H9 (cell line): ENCODE results near the gene SOCS1. TPM values are rescaled to one million over a fixed set of nuclear protein-coding genes. Genes with fewer than 3 reads are reported as not detected.

Experiments used
- DNase-seq: peaks from one replicate; pipeline ENCODE4 v3.0.0-alpha.2; 2017
- H2AFZ ChIP-seq: one replicate; pipeline ENCODE4 v1.6.1; 2013; ENCODE audit warnings: mild to moderate bottlenecking, low read length, control low read depth, moderate library complexity
- H2AK5ac ChIP-seq: 2 replicates; pipeline ENCODE4 v1.6.1; 2013; ENCODE audit warnings: low read length, control low read depth, mixed read lengths; ENCODE audit not compliant: insufficient read length
- H2BK120ac ChIP-seq: one replicate; pipeline ENCODE4 v1.6.1; 2013; ENCODE audit warnings: low read depth, mild to moderate bottlenecking, low read length, control low read depth, inconsistent platforms; ENCODE audit not compliant: poor library complexity, severe bottlenecking
- H2BK12ac ChIP-seq: 2 replicates; pipeline ENCODE4 v1.6.1; 2013; ENCODE audit warnings: low read length, control low read depth, mixed read lengths, low read depth; ENCODE audit not compliant: insufficient read length
- H2BK15ac ChIP-seq: 2 replicates; pipeline ENCODE4 v1.6.1; 2013; ENCODE audit warnings: low read depth, low read length, control low read depth
- H2BK20ac ChIP-seq: one replicate; pipeline ENCODE4 v1.6.1; 2013; ENCODE audit warnings: low read depth, mild to moderate bottlenecking, low read length, control low read depth, inconsistent platforms; ENCODE audit not compliant: poor library complexity, severe bottlenecking
- H2BK5ac ChIP-seq: 2 replicates; pipeline ENCODE4 v1.6.1; 2013; ENCODE audit warnings: low read length, control low read depth, mixed read lengths; ENCODE audit not compliant: insufficient read length
- H3K14ac ChIP-seq: 2 replicates; pipeline ENCODE4 v1.6.1; 2013; ENCODE audit warnings: low read length, control low read depth; ENCODE audit not compliant: insufficient read depth
- H3K18ac ChIP-seq: 2 replicates; pipeline ENCODE4 v1.6.1; 2013; ENCODE audit warnings: low read depth, mild to moderate bottlenecking, mixed read lengths, low read length, control low read depth; ENCODE audit not compliant: insufficient read length
- H3K23ac ChIP-seq: 2 replicates; pipeline ENCODE4 v1.6.1; 2013; ENCODE audit warnings: low read length, control low read depth, mixed read lengths, low read depth; ENCODE audit not compliant: insufficient read length
- H3K23me2 ChIP-seq: 2 replicates; pipeline ENCODE4 v1.6.1; 2013; ENCODE audit warnings: low read depth, mild to moderate bottlenecking, mixed read lengths, low read length, control low read depth; ENCODE audit not compliant: insufficient read length, poor library complexity, severe bottlenecking
- H3K27ac ChIP-seq: 2 replicates; pipeline ENCODE4 v1.5.1; 2013; ENCODE audit warnings: low read length, control low read depth, mixed read lengths, low read depth; ENCODE audit not compliant: insufficient read length
- H3K27me3 ChIP-seq: 2 replicates; pipeline ENCODE4 v1.6.1; 2013; ENCODE audit warnings: low read length, control low read depth, inconsistent platforms; ENCODE audit not compliant: insufficient read depth
- H3K4ac ChIP-seq: 2 replicates; pipeline ENCODE4 v1.6.1; 2013; ENCODE audit warnings: low read depth, mild to moderate bottlenecking, control low read depth, inconsistent platforms, low read length, moderate library complexity
- H3K4me1 ChIP-seq: 2 replicates; pipeline ENCODE4 v1.6.1; 2013; ENCODE audit warnings: low read length, control low read depth, inconsistent platforms; ENCODE audit not compliant: insufficient read depth
- H3K4me2 ChIP-seq: 2 replicates; pipeline ENCODE4 v1.6.1; 2013; ENCODE audit warnings: low read length, control low read depth, mixed read lengths; ENCODE audit not compliant: insufficient read length, insufficient read depth
- H3K56ac ChIP-seq: 2 replicates; pipeline ENCODE4 v1.6.1; 2013; ENCODE audit warnings: low read depth, mild to moderate bottlenecking, mixed read lengths, low read length, control low read depth; ENCODE audit not compliant: insufficient read length
- H3K79me1 ChIP-seq: 2 replicates; pipeline ENCODE4 v1.6.1; 2013; ENCODE audit warnings: low read depth, mild to moderate bottlenecking, moderate library complexity, low read length, control low read depth, inconsistent platforms; ENCODE audit not compliant: insufficient read depth, poor library complexity, severe bottlenecking
- H3K79me2 ChIP-seq: 2 replicates; pipeline ENCODE4 v1.6.1; 2013; ENCODE audit warnings: low read length, control low read depth, inconsistent platforms; ENCODE audit not compliant: insufficient read depth
- H3K9ac ChIP-seq: 2 replicates; pipeline ENCODE4 v1.6.1; 2013; ENCODE audit warnings: low read length, control low read depth, mixed read lengths; ENCODE audit not compliant: insufficient read length; ENCODE audit errors: extremely low read depth
- H3K9me3 ChIP-seq: one replicate; pipeline ENCODE4 v1.6.1; 2013; ENCODE audit warnings: low read depth, low read length, inconsistent platforms; ENCODE audit not compliant: control insufficient read depth
- H3T11ph ChIP-seq: one replicate; pipeline ENCODE4 v1.6.1; 2013; ENCODE audit warnings: mild to moderate bottlenecking, low read length, control low read depth, inconsistent platforms
- H4K20me1 ChIP-seq: one replicate; pipeline ENCODE4 v1.6.1; 2013; ENCODE audit not compliant: control insufficient read depth, insufficient read length, insufficient read depth
- H4K5ac ChIP-seq: 2 replicates; pipeline ENCODE4 v1.6.1; 2013; ENCODE audit warnings: low read depth, mild to moderate bottlenecking, mixed read lengths, low read length, control low read depth; ENCODE audit not compliant: insufficient read length
- H4K8ac ChIP-seq: replicated peaks from 2 replicates; pipeline ENCODE4 v1.6.1; 2013; ENCODE audit warnings: low read length, control low read depth, mixed read lengths, low read depth; ENCODE audit not compliant: insufficient read length
- H4K91ac ChIP-seq: 2 replicates; pipeline ENCODE4 v1.6.1; 2013; ENCODE audit warnings: low read depth, mild to moderate bottlenecking, moderate library complexity, mixed read lengths, low read length, control low read depth; ENCODE audit not compliant: insufficient read length
- H3K27ac Mint-ChIP-seq, 3 experiments: 2 replicates in 2 of 3; 3 replicates in 1 of 3; pipeline ENCODE4 v1.8.0; 2020 to 2021; ENCODE audit warnings: mixed read lengths in 3 of 3, mild to moderate bottlenecking in 1 of 3, moderate library complexity in 1 of 3
- H3K27me3 Mint-ChIP-seq: 2 replicates; pipeline ENCODE4 v1.8.0; 2021; ENCODE audit warnings: low read depth, mild to moderate bottlenecking, moderate library complexity, mixed read lengths
- H3K36me3 Mint-ChIP-seq, 3 experiments: 2 replicates in 2 of 3; 3 replicates in 1 of 3; pipeline ENCODE4 v1.8.0; 2020 to 2021; ENCODE audit warnings: low read depth in 3 of 3, mixed read lengths in 3 of 3; ENCODE audit not compliant: insufficient read depth in 1 of 3
- H3K4me1 Mint-ChIP-seq, 2 experiments: 2 replicates each; pipeline ENCODE4 v1.8.0; 2020; ENCODE audit warnings: mixed read lengths in 2 of 2
- H3K4me3 Mint-ChIP-seq, 2 experiments: 2 replicates in 1 of 2; 3 replicates in 1 of 2; pipeline ENCODE4 v1.8.0; 2020 to 2021; ENCODE audit warnings: mild to moderate bottlenecking in 2 of 2, mixed read lengths in 2 of 2, moderate library complexity in 1 of 2
- H3K9me3 Mint-ChIP-seq, 2 experiments: 2 replicates in 1 of 2; 3 replicates in 1 of 2; pipeline ENCODE4 v1.8.0; 2020; ENCODE audit warnings: mild to moderate bottlenecking in 2 of 2, mixed read lengths in 2 of 2, moderate library complexity in 1 of 2
- WGBS: extraction: QIAGEN DNeasy Blood & Tissue Kit; methylation state at CpG from one replicate; pipeline ENCODE4 v1.1.7; 2013; ENCODE audit warnings: missing lambda C conversion rate, low lambda C conversion rate, mixed read lengths; ENCODE audit not compliant: insufficient read length; ENCODE audit errors: extremely low coverage; 5-methylcytosine and 5-hydroxymethylcytosine counted together
- total RNA-seq: library from RNA; stranded (reverse); gene quantifications from 2 replicates; pipeline ENCODE4 v1.2.1, GENCODE V29; 2021
- TF ChIP-seq, protein P1 (sequence below): fragments of 200-600 bp; sonication (generic); conservative IDR thresholded peaks from 3 replicates; pipeline ENCODE4 v1.8.0; 2021; ENCODE audit warnings: antibody characterized with exemption, mild to moderate bottlenecking

Gene SOCS1
- total RNA-seq, 1 experiment from 2014 or later = 11.0 TPM

DNA sequence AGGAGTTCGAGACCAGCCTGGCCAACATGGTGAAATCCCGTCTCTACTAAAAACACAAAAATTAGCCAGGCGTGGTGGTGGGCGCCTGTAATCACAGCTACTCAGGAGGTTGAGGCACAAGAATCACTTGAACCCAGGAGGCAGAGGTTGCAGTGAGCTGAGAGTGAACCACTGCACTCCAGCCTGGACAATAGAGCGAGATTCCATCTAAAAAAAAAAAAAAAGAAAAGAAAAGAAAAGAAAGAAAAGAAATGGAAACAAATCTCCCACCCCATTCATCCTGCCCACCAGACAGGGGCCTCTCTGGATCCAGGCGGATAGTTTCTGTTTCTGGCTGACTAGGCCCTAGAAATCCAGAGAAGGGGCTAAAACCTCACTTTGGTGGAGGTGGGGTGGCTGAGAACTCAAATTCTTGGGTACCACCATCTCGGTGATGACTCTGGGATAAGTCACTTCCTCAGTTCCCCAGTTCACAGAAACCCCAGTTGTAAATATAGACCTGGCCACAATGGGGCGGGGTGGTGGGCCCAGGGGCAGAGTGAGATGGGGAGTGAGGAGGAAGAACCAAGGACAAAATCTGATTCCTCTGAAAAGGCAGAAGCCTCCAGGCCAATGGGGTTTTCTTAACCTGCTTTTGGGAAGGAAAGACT is 22.2 kb downstream of the SOCS1 start:
- no peak overlapping the region for H2BK5ac ChIP-seq
- no peak overlapping the region for H4K5ac ChIP-seq
- no peak overlapping the region for H3K56ac ChIP-seq
- H4K8ac ChIP-seq = no peak overlapping the region
- no peak overlapping the region for H3K27ac ChIP-seq
- H3K4me1 ChIP-seq = no peaks in the 10 kb centered on the region
- H2BK20ac ChIP-seq = no peak overlapping the region
- no peak overlapping the region for H3K18ac ChIP-seq
- H3K4me2 ChIP-seq = no peak overlapping the region
- H2BK120ac ChIP-seq = no peak overlapping the region
- no peak overlapping the region for H3K4me3 Mint-ChIP-seq
- H3K9me3 Mint-ChIP-seq = no peaks in the 10 kb centered on the region
- no peaks in the 10 kb centered on the region for H3K36me3 Mint-ChIP-seq
- peak; percentile 52 for DNase-seq
- H3K23me2 ChIP-seq = no peaks in the 10 kb centered on the region
- no peak overlapping the region for H3K23ac ChIP-seq
- H2BK15ac ChIP-seq = no peak overlapping the region
- H4K91ac ChIP-seq = no peak overlapping the region
- peaks cover 0 to 6% of the 10 kb centered on the region in 2 experiments; a peak in 3 of 4 replicates for H3K4me1 Mint-ChIP-seq
- no peaks in the 10 kb centered on the region for H3K79me2 ChIP-seq
- H3K14ac ChIP-seq = no peak overlapping the region
- H3K79me1 ChIP-seq = no peaks in the 10 kb centered on the region
- no peak overlapping the region for H2BK12ac ChIP-seq
- peaks cover 7% of the 10 kb centered on the region for H3K27me3 Mint-ChIP-seq
- H4K20me1 ChIP-seq = no peaks in the 10 kb centered on the region
- no peak overlapping the region for H3T11ph ChIP-seq
- no peaks in the 10 kb centered on the region for H3K27me3 ChIP-seq
- H2AK5ac ChIP-seq = no peak overlapping the region
- H3K4ac ChIP-seq = no peak overlapping the region
- no peak overlapping the region for H3K9ac ChIP-seq
- H2AFZ ChIP-seq = no peak overlapping the region
- no CpG with 5 or more reads among the region's 8 CpGs for WGBS
- H3K27ac Mint-ChIP-seq = no peak overlapping the region
- TF ChIP-seq, protein P1, sequence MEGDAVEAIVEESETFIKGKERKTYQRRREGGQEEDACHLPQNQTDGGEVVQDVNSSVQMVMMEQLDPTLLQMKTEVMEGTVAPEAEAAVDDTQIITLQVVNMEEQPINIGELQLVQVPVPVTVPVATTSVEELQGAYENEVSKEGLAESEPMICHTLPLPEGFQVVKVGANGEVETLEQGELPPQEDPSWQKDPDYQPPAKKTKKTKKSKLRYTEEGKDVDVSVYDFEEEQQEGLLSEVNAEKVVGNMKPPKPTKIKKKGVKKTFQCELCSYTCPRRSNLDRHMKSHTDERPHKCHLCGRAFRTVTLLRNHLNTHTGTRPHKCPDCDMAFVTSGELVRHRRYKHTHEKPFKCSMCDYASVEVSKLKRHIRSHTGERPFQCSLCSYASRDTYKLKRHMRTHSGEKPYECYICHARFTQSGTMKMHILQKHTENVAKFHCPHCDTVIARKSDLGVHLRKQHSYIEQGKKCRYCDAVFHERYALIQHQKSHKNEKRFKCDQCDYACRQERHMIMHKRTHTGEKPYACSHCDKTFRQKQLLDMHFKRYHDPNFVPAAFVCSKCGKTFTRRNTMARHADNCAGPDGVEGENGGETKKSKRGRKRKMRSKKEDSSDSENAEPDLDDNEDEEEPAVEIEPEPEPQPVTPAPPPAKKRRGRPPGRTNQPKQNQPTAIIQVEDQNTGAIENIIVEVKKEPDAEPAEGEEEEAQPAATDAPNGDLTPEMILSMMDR = peak; percentile 34; the same call in 2 of the 3 replicates
- no peaks in the 10 kb centered on the region for H3K9me3 ChIP-seq
